COR-L47 (cell line): Measurements from ENCODE around the gene POR.

Source experiments
- DNase-seq: peaks from one replicate; lab custom pipeline; 2025; lab: John Stamatoyannopoulos, UW

POR gene

DNA sequence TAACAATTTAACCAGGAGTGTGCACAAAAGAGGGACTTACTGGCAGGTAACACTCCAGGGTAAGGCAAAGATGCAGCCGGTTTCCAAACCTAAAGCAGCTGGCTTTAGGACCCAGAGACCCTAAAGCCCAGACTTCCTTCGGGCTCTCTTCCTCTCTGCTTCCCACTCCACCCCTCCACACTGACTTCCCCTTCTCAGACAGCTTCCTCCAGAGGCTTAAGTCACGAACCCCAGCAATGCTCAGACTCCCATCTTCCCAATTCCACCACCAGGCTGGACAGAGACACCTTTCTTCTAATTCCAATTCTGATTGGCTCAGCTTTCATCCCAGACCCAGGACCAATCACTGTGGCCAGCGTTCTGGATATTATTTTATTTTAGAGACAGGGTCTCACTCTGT, 108.0 kb downstream of the POR start:
- no peak for DNase-seq

DNA sequence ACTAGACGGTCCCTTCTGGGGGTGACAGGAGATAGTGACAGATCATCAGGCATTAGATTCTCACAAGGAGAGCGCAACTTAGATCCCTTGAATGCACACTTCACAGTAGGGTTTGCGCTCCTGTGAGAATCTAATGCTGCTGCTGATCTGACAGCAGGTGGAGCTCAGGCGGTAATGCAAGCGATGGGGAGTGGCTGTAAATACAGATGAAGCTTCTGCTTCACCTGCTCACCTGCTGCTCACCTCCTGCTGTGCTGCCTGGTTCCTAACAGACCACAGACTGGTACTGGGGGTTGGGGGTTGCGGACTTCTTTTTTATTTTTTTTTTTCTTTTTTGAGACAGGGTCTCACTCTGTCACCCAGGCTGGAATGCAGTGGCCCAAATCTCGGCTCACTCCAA, 114.7 kb downstream of the POR start:
- DNase-seq: peak; percentile 33

DNA sequence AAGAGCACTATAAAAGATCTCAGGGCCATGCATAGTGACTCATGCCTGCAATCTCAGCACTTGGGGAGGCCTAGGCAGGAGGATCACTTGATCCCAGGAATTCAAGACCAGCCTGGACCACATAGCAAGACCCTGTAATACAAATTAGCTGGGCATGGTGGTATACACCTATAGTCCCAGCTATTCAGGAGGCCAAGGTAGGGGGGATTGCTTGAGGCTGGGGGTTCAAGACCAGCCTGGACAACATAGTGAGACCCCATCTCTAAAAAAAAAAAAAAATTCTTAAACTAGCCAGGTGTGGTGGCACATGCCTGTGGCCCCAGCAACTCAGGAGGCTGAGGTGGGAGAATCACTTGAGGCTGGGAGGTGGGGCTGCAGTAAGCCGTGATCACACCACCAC, 117.0 kb downstream of the POR start:
- DNase-seq: no peak
